Smooth muscle cell (in vitro differentiated cells): ENCODE measurements around the gene ITGB1BP2. TPM values are rescaled to one million over a fixed set of nuclear protein-coding genes. Genes with fewer than 3 reads are reported as not detected.
"Not testable (repeated sequence)": the region's sequence is repeated elsewhere in the genome, so short reads cannot be mapped to it uniquely, and the experiment has no call there.

Source experiments
- DNase-seq: peaks from one replicate; lab custom pipeline; 2025; ENCODE audit not compliant: unreplicated experiment; lab: John Stamatoyannopoulos, UW
- H2AFZ ChIP-seq: fragments of 200-600 bp; sonication (generic); 2 replicates; pipeline ENCODE4 v1.6.0; 2016; ENCODE audit warnings: antibody characterized with exemption, low read depth, mild to moderate bottlenecking
- H3F3A ChIP-seq: fragments of 200-600 bp; sonication (generic); 2 replicates; pipeline ENCODE4 v1.6.0; 2017; ENCODE audit warnings: antibody characterized with exemption, low read depth
- H3K27ac ChIP-seq: fragments of 200-600 bp; sonication (generic); 2 replicates; pipeline ENCODE4 v1.5.1; 2016; ENCODE audit warnings: low read depth, mild to moderate bottlenecking
- H3K27me3 ChIP-seq: fragments of 200-600 bp; sonication (generic); 2 replicates; pipeline ENCODE4 v1.6.1; 2016; ENCODE audit warnings: low read depth, mild to moderate bottlenecking
- H3K36me3 ChIP-seq: fragments of 200-600 bp; sonication (generic); 2 replicates; pipeline ENCODE4 v1.5.1; 2016; ENCODE audit warnings: low read depth
- H3K4me1 ChIP-seq: fragments of 200-600 bp; sonication (generic); 2 replicates; pipeline ENCODE4 v1.5.1; 2016; ENCODE audit warnings: low read depth
- H3K4me2 ChIP-seq: fragments of 200-600 bp; sonication (generic); 2 replicates; pipeline ENCODE4 v1.6.0; 2016; ENCODE audit warnings: mild to moderate bottlenecking
- H3K4me3 ChIP-seq: fragments of 200-600 bp; sonication (generic); 2 replicates; pipeline ENCODE4 v1.5.1; 2016; ENCODE audit warnings: mild to moderate bottlenecking
- H3K79me2 ChIP-seq: fragments of 200-600 bp; sonication (generic); 2 replicates; pipeline ENCODE4 v1.6.0; 2016; ENCODE audit warnings: low read depth, mild to moderate bottlenecking
- H3K9ac ChIP-seq: fragments of 200-600 bp; sonication (generic); 2 replicates; pipeline ENCODE4 v1.6.0; 2016; ENCODE audit warnings: low read depth
- H3K9me3 ChIP-seq: fragments of 200-600 bp; sonication (generic); replicated peaks from 2 replicates; pipeline ENCODE4 v1.5.1; 2016; ENCODE audit warnings: low read depth
- H4K20me1 ChIP-seq: fragments of 200-600 bp; sonication (generic); 2 replicates; pipeline ENCODE4 v1.6.0; 2016; ENCODE audit warnings: low read depth
- CTCF ChIP-seq: fragments of 200-600 bp; sonication (generic); IDR thresholded peaks from 2 replicates; pipeline ENCODE4 v1.5.1; 2017; ENCODE audit warnings: borderline replicate concordance, mild to moderate bottlenecking, antibody characterized with exemption; ENCODE audit not compliant: insufficient read depth, poor library complexity, severe bottlenecking
- WGBS: methylation state at CpG from one replicate; pipeline ENCODE4 v1.1.7; 2016; ENCODE audit warnings: low lambda C conversion rate; 5-methylcytosine and 5-hydroxymethylcytosine counted together
- polyA plus RNA-seq: library from polyadenylated mRNA; unstranded; fragments of >200 nt; fragmentation: Nextera tagmentation; extraction: Ambion mirVana; gene quantifications from 2 replicates; pipeline ENCODE4 v1.2.1, GENCODE V29; 2016
- total RNA-seq: library from RNA; depleted of rRNA; stranded (reverse); fragments of >200 nt; gene quantifications from 2 replicates; pipeline ENCODE4 v1.2.3, GENCODE V29; 2014

ITGB1BP2 gene
- total and polyA plus RNA-seq, 2 experiments from 2014 or later = 2.0 TPM; not detected in 1

DNA sequence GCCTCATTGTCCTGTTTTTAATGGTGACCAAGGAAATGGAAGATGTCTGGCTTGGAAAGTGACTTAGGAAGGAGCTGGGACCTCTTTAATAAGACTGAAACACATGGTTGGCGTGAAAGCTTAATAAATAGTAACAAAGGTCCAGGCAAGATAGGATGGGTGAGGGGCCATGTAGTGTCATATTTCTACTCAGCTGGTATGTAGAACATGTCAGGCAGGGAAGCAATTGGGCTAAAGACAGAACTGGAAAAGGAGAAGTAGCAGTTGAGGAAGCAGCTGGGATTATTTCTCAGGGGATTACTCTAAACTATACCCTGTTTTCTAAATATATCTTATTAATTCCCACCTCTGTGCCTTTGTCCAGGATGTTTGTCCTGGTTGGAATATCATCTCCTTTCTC lies 18.6 kb downstream of the ITGB1BP2 start:
- Histone ChIP-seq H3F3A (no peaks in the 10 kb centered on the region), H3K9me3 (no peaks in the 10 kb centered on the region), H3K4me1 (no peaks in the 10 kb centered on the region), H3K27me3 (no peaks in the 10 kb centered on the region), H3K4me2 (no peak overlapping the region), H3K79me2 (no peaks in the 10 kb centered on the region), H2AFZ (no peak overlapping the region), H3K4me3 (no peak overlapping the region), H3K9ac (no peak overlapping the region), H4K20me1 (no peaks in the 10 kb centered on the region), H3K36me3 (no peaks in the 10 kb centered on the region), H3K27ac (no peak overlapping the region)
- TF ChIP-seq CTCF = no peak
- WGBS = 79% methylated on average over 1 of the region's 1 CpG
- DNase-seq = no peak

DNA sequence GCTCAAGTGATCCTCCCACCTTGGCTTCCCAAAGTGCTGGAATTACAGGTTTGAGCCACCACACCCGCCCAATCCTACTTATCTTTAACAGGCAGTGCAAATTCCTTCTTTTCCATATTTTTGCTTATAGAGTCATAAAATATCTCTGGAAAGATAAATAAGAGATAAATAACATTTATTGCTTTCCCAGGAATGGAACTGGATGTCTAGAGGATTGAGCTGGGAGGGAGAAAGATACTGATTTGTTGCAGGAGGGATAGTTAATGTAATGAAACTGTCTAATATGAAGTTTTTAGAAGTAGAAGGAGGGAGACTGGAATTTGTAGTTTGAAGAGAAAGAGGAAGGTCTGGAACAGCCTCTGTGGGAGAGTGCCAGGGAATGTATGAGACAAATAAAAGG lies 20.2 kb downstream of the ITGB1BP2 start:
- Histone ChIP-seq H3K9me3 (no peaks in the 10 kb centered on the region), H3K27me3 (no peaks in the 10 kb centered on the region), H3K27ac (no peak overlapping the region), H3K4me3 (no peak overlapping the region), H3F3A (no peaks in the 10 kb centered on the region), H3K4me1 (no peaks in the 10 kb centered on the region), H4K20me1 (no peaks in the 10 kb centered on the region), H3K79me2 (no peaks in the 10 kb centered on the region), H3K36me3 (no peaks in the 10 kb centered on the region), H2AFZ (no peak overlapping the region), H3K9ac (no peak overlapping the region), H3K4me2 (no peak overlapping the region)
- WGBS = 85% methylated on average over 1 of the region's 1 CpG
- no peak for DNase-seq
- TF ChIP-seq CTCF = no peak

GRCh38 chrX:71324452-71324851 lies 22.9 kb downstream of the ITGB1BP2 start:
- not testable (repeated sequence) for H3K9me3 ChIP-seq, H3K27ac ChIP-seq, H3K4me3 ChIP-seq, H3K4me2 ChIP-seq, H3F3A ChIP-seq, H3K4me1 ChIP-seq, H3K79me2 ChIP-seq, H2AFZ ChIP-seq, DNase-seq, H3K27me3 ChIP-seq, H4K20me1 ChIP-seq, H3K36me3 ChIP-seq, H3K9ac ChIP-seq
- WGBS = 88% methylated on average over 11 of the region's 11 CpGs

- Histone ChIP-seq H4K20me1 (no peaks in the 10 kb centered on the region), H3K36me3 (no peaks in the 10 kb centered on the region), H3K9me3 (no peaks in the 10 kb centered on the region), H3K4me3 (no peak overlapping the region), H3K4me2 (no peak overlapping the region), H3K4me1 (no peaks in the 10 kb centered on the region), H3K79me2 (no peaks in the 10 kb centered on the region), H3F3A (no peaks in the 10 kb centered on the region), H3K27ac (no peak overlapping the region), H3K9ac (no peak overlapping the region), H2AFZ (no peak overlapping the region), H3K27me3 (no peaks in the 10 kb centered on the region)
- no peak for TF ChIP-seq CTCF
- no peak for DNase-seq
- 78% methylated on average over 3 of the region's 3 CpGs for WGBS
These were observed 24.8 kb downstream of the ITGB1BP2 start for GRCh38 chrX:71326394-71326793.

DNA sequence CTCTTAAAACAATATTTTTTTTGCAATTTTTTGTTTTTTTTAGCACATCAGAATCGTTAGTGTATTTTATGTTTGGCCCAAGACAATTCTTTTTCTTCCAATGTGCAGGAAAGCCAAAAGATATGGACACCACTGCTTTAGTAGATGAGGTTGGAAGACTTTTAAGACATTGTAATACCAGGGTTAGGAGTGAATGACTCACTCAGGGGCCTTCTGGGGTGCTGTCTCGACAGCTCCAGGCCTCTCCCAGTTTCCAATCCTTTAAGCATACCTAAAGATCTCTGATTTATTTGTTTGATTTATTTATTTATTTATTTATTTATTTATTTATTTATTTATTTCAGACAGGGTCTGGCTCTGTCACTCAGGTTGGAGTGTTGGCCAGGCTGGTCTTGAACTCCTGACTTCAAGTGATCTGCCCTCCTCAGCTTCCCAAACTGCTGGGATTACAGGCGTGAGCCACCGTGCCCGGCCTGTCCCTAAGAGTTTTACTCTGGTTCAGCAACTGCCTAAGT lies 47.7 kb downstream of the ITGB1BP2 start:
- not testable (repeated sequence) for H3K9me3 ChIP-seq, H3K27ac ChIP-seq, H4K20me1 ChIP-seq, H3K36me3 ChIP-seq, H3K9ac ChIP-seq, H2AFZ ChIP-seq, H3K79me2 ChIP-seq, DNase-seq, H3K27me3 ChIP-seq, H3F3A ChIP-seq, H3K4me1 ChIP-seq, H3K4me3 ChIP-seq, H3K4me2 ChIP-seq
- WGBS = 71% methylated on average over 5 of the region's 5 CpGs

DNA sequence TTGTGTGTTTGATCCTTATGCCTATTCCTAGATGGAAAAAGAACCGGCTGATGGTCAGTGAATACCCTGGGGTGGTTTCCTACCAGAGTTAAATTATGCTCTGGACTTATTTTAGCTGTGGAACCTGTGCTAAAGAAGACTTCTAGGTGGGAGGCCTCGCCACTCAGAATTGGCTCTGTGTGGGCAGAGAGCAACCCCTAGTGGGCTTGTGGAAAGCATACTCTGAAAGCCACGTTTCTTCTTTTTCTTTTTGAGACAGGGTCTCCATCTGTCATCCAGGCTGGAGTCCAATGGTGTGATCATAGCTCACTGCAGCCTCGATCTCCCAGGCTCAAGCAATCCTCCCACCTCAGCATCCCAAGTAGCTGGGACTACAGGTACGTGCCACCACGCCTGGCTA lies 48.3 kb downstream of the ITGB1BP2 start:
- H3F3A ChIP-seq, H3K4me2 ChIP-seq, H3K27me3 ChIP-seq, H4K20me1 ChIP-seq, H3K4me1 ChIP-seq, H3K27ac ChIP-seq, H3K9me3 ChIP-seq, H2AFZ ChIP-seq, DNase-seq, H3K9ac ChIP-seq, H3K4me3 ChIP-seq, H3K79me2 ChIP-seq, H3K36me3 ChIP-seq: not testable (repeated sequence)
- WGBS = 33% methylated on average over 1 of the region's 6 CpGs
